H1 (cell line): ENCODE data around the gene COL12A1. TPM values are rescaled to one million over a fixed set of nuclear protein-coding genes. Genes with fewer than 3 reads are reported as not detected.

Source experiments
- CTCF ChIA-PET: fragments of 300-600 bp; sonication (Branson Sonifier 250); formaldehyde crosslinking; loops from one replicate; lab custom pipeline; 2021; ENCODE audit not compliant: partially characterized antibody; lab: Charles Lee
- POLR2A ChIA-PET: fragments of 300-600 bp; sonication (Branson Sonifier 250); formaldehyde crosslinking; loops from one replicate; lab custom pipeline; 2021; ENCODE audit warnings: inconsistent platforms; ENCODE audit not compliant: partially characterized antibody; lab: Charles Lee
- DNase-seq, 2 experiments: peaks; one replicate each; pipeline versions ENCODE4 v3.0.0 to v3.0.0-alpha.2; 2010 to 2022; ENCODE audit warnings: low spot score in 2 of 2, low read depth in 1 of 2, mixed read lengths in 1 of 2
- FAIRE-seq: peaks from 2 replicates; lab custom pipeline; 2011; peaks lifted over from hg19 to GRCh38; lab: Jason Lieb, UNC
- H2AFZ ChIP-seq: 2 replicates; pipeline ENCODE4 v1.8.1; 2012; ENCODE audit warnings: low read length, inconsistent platforms
- H2AK5ac ChIP-seq: 2 replicates; pipeline ENCODE4 v1.6.1; 2013; ENCODE audit warnings: low read depth, low read length
- H2BK120ac ChIP-seq: replicated peaks from 2 replicates; pipeline ENCODE3; 2013; ENCODE audit warnings: low read depth, low read length, inconsistent platforms
- H2BK12ac ChIP-seq: 2 replicates; pipeline ENCODE4 v1.6.1; 2013; ENCODE audit warnings: low read depth, low read length
- H2BK15ac ChIP-seq: 2 replicates; pipeline ENCODE4 v1.6.1; 2013; ENCODE audit warnings: low read length
- H2BK20ac ChIP-seq: 2 replicates; pipeline ENCODE4 v1.6.1; 2013; ENCODE audit warnings: low read length
- H2BK5ac ChIP-seq: 2 replicates; pipeline ENCODE4 v1.6.1; 2013; ENCODE audit warnings: low read depth, low read length
- H3K14ac ChIP-seq: 2 replicates; pipeline ENCODE4 v1.6.1; 2013; ENCODE audit warnings: inconsistent platforms; ENCODE audit not compliant: insufficient read length
- H3K18ac ChIP-seq: 2 replicates; pipeline ENCODE4 v1.6.1; 2013; ENCODE audit warnings: low read length; ENCODE audit errors: extremely low read depth
- H3K23ac ChIP-seq: 2 replicates; pipeline ENCODE4 v1.6.1; 2013; ENCODE audit warnings: inconsistent platforms; ENCODE audit not compliant: insufficient read length
- H3K23me2 ChIP-seq: 2 replicates; pipeline ENCODE4 v1.6.1; 2013; ENCODE audit warnings: low read depth, low read length
- H3K27ac ChIP-seq: 2 replicates; pipeline ENCODE4 v1.6.1; 2011; ENCODE audit warnings: low read depth, low read length, inconsistent platforms
- H3K27me3 ChIP-seq, 4 experiments: replicated peaks in 1 of 4; 1 replicate in 1 of 4; 2 replicates in 3 of 4; pipeline versions ENCODE4 v1.6.1 to v1.8.1; 2011 to 2013; ENCODE audit warnings: low read length in 3 of 4, mild to moderate bottlenecking in 3 of 4, inconsistent platforms in 2 of 4, mixed read lengths in 2 of 4, moderate library complexity in 1 of 4; ENCODE audit not compliant: control insufficient read depth in 3 of 4, insufficient read depth in 3 of 4; ENCODE audit errors: extremely low read depth in 1 of 4
- H3K36me3 ChIP-seq, 4 experiments: 2 replicates each; pipeline versions ENCODE4 v1.6.1 to v1.8.1; 2011 to 2013; ENCODE audit warnings: mild to moderate bottlenecking in 4 of 4, low read length in 3 of 4, moderate library complexity in 2 of 4, control low read depth in 1 of 4, inconsistent platforms in 1 of 4; ENCODE audit not compliant: insufficient read depth in 4 of 4, control insufficient read depth in 2 of 4
- H3K4ac ChIP-seq: replicated peaks from 2 replicates; pipeline ENCODE3; 2013; ENCODE audit warnings: low read length, low read depth, mixed read lengths, inconsistent platforms; ENCODE audit not compliant: insufficient read length
- H3K4me1 ChIP-seq, 4 experiments: replicated peaks in 1 of 4; 1 replicate in 1 of 4; 2 replicates in 3 of 4; pipeline versions ENCODE4 v1.6.1 to v1.8.1; 2011 to 2013; ENCODE audit warnings: low read length in 3 of 4, inconsistent platforms in 2 of 4, mixed read lengths in 1 of 4; ENCODE audit not compliant: insufficient read depth in 4 of 4, control insufficient read depth in 3 of 4
- H3K4me2 ChIP-seq, 2 experiments: 2 replicates each; pipeline versions ENCODE4 v1.6.1 to v1.8.1; 2011 to 2013; ENCODE audit warnings: low read depth in 2 of 2, low read length in 2 of 2, control low read depth in 1 of 2, inconsistent platforms in 1 of 2, mild to moderate bottlenecking in 1 of 2; ENCODE audit not compliant: insufficient read depth in 1 of 2
- H3K4me3 ChIP-seq, 4 experiments: fragments of 200-600, 300-600 bp in 1 of 4; sonication (generic), shearing (Covaris generic), sonication (Bioruptor Twin) in 1 of 4; 2 replicates each; pipeline versions ENCODE4 v1.5.1 to v1.8.1; 2011 to 2016; ENCODE audit warnings: low read length in 4 of 4, low read depth in 3 of 4, control low read depth in 2 of 4, inconsistent platforms in 2 of 4, mild to moderate bottlenecking in 2 of 4, mixed read lengths in 1 of 4, moderate library complexity in 1 of 4; ENCODE audit not compliant: insufficient read depth in 2 of 4; ENCODE audit errors: extremely low read depth in 1 of 4
- H3K56ac ChIP-seq: replicated peaks from 2 replicates; pipeline ENCODE3; 2013; ENCODE audit warnings: low read depth, mild to moderate bottlenecking, mixed read lengths, low read length, inconsistent platforms; ENCODE audit not compliant: insufficient read length
- H3K79me1 ChIP-seq: 2 replicates; pipeline ENCODE4 v1.6.1; 2013; ENCODE audit warnings: low read depth, low read length, control low read depth
- H3K79me2 ChIP-seq, 2 experiments: 2 replicates each; pipeline versions ENCODE4 v1.6.1 to v1.8.1; 2012 to 2013; ENCODE audit warnings: low read length in 2 of 2, mild to moderate bottlenecking in 2 of 2, inconsistent platforms in 1 of 2; ENCODE audit not compliant: insufficient read depth in 2 of 2, control insufficient read depth in 1 of 2
- H3K9ac ChIP-seq, 4 experiments: replicated peaks in 1 of 4; 1 replicate in 1 of 4; 2 replicates in 3 of 4; pipeline versions ENCODE4 v1.6.1 to v1.8.1; 2011 to 2013; ENCODE audit warnings: low read depth in 3 of 4, low read length in 3 of 4, control low read depth in 2 of 4, mild to moderate bottlenecking in 2 of 4, moderate library complexity in 2 of 4, inconsistent platforms in 1 of 4; ENCODE audit errors: extremely low read depth in 1 of 4
- H3K9me3 ChIP-seq, 2 experiments: 2 replicates each; pipeline versions ENCODE4 v1.6.1 to v1.8.1; 2012 to 2013; ENCODE audit warnings: mild to moderate bottlenecking in 2 of 2, moderate library complexity in 2 of 2, control low read depth in 1 of 2, inconsistent platforms in 1 of 2, low read depth in 1 of 2, low read length in 1 of 2, mixed read lengths in 1 of 2; ENCODE audit not compliant: insufficient read depth in 2 of 2
- H4K20me1 ChIP-seq, 2 experiments: replicated peaks in 1 of 2; 2 replicates each; pipeline versions ENCODE3 to v1.8.1; 2011 to 2013; ENCODE audit warnings: inconsistent platforms in 2 of 2, low read length in 2 of 2, mild to moderate bottlenecking in 1 of 2; ENCODE audit not compliant: insufficient read depth in 2 of 2, control insufficient read depth in 1 of 2
- H4K5ac ChIP-seq: 2 replicates; pipeline ENCODE4 v1.6.1; 2013; ENCODE audit warnings: low read length, low read depth, mixed read lengths, inconsistent platforms; ENCODE audit not compliant: insufficient read length
- H4K8ac ChIP-seq: 2 replicates; pipeline ENCODE4 v1.8.0; 2013; ENCODE audit warnings: mild to moderate bottlenecking, moderate library complexity, low read length, inconsistent platforms; ENCODE audit not compliant: insufficient read depth; ENCODE audit errors: extremely low read depth
- H4K91ac ChIP-seq: replicated peaks from 2 replicates; pipeline ENCODE3; 2013; ENCODE audit warnings: low read length, mixed read lengths, inconsistent platforms; ENCODE audit not compliant: insufficient read length
- RAD21 ChIP-seq, 2 experiments: IDR thresholded peaks in 1 of 2; conservative IDR thresholded peaks in 1 of 2; 2 replicates each; pipeline ENCODE4 v1.6.1; 2011; ENCODE audit warnings: low read depth in 2 of 2, low read length in 2 of 2, improper control_type of control experiment in 1 of 2, inconsistent platforms in 1 of 2, mild to moderate bottlenecking in 1 of 2, moderate library complexity in 1 of 2
- RFX5 ChIP-seq: IDR thresholded peaks from 2 replicates; pipeline ENCODE4 v1.6.1; 2011; ENCODE audit warnings: low read depth, low read length, improper control_type of control experiment, borderline replicate concordance
- WGBS, 2 experiments: shearing (Covaris generic) in 1 of 2; methylation state at CpG; one replicate each; pipeline versions ENCODE4 v1.1.6 to v1.1.7; 2013 to 2015; ENCODE audit warnings: low lambda C conversion rate in 2 of 2, mixed read lengths in 2 of 2, inconsistent platforms in 1 of 2, low coverage in 1 of 2, missing lambda C conversion rate in 1 of 2; ENCODE audit not compliant: insufficient replicate concordance in 2 of 2, insufficient coverage in 1 of 2, insufficient read length in 1 of 2; ENCODE audit errors: extremely low coverage in 1 of 2, missing lambda C conversion rate in 1 of 2; 5-methylcytosine and 5-hydroxymethylcytosine counted together
- polyA plus RNA-seq, 7 experiments: library from polyadenylated mRNA; depleted of rRNA in 3 of 7; stranded (reverse) in 5 of 7; unstranded in 2 of 7; fragments of >200 nt in 5 of 7; fragments of 200-250 nt in 2 of 7; gene quantifications; 1 replicate in 5 of 7; 2 replicates in 1 of 7; 4 replicates in 1 of 7; pipeline versions ENCODE4 v1.2.1 to v1.2.3, GENCODE V29; 2011 to 2013; ENCODE audit warnings: missing spikeins in 2 of 7, mixed read lengths in 2 of 7
- total RNA-seq: library from RNA; stranded (reverse); fragmentation: NEBNext Ultra II Directional; extraction: Animal tissue kit (Norgen Biotek cat#: 25700); gene quantifications from 2 replicates; pipeline ENCODE4 v1.2.1, GENCODE V29; 2021

COL12A1 gene
- total and polyA plus RNA-seq, 2 of the 8 experiments (the other 6 are each of a cell fraction or from before 2014, with no cell fraction given) = 1.4 to 4.7 TPM

GRCh38 chr6:75065523-75065922, 140.3 kb downstream of the COL12A1 start:
- Histone ChIP-seq H3K27ac (no peak overlapping the region), H2AK5ac (no peak overlapping the region), H3K79me1 (no peaks in the 10 kb centered on the region), H2AFZ (no peak overlapping the region), H3K18ac (no peak overlapping the region), H4K5ac (no peak overlapping the region), H3K56ac (no peak overlapping the region), H2BK120ac (no peak overlapping the region), H3K9me3 (no peaks in the 10 kb centered on the region), H3K27me3 (no peaks in the 10 kb centered on the region), H2BK12ac (no peak overlapping the region), H3K4me1 (peaks cover 0 to 3% (median 2%) of the 10 kb centered on the region in 4 experiments; a peak in 2 of 7 replicates), H2BK5ac (no peak overlapping the region), H3K4me2 (no peak overlapping the region), H3K4ac (no peak overlapping the region), H4K20me1 (no peaks in the 10 kb centered on the region), H3K79me2 (no peaks in the 10 kb centered on the region), H3K14ac (no peak overlapping the region), H3K9ac (no peak overlapping the region), H2BK20ac (no peak overlapping the region), H2BK15ac (no peak overlapping the region), H4K8ac (no peak overlapping the region), H3K36me3 (no peaks in the 10 kb centered on the region), H3K23ac (no peak overlapping the region)
- POLR2A ChIA-PET = no interaction called here
- no peak for FAIRE-seq
- whole genome bisulfite sequencing, 2 experiments = 48% methylated on average over 5 of the region's 5 CpGs; no CpG with 5 or more reads in 1 of the 2 experiments
- TF ChIP-seq RFX5 (no peak), RAD21 (IDR thresholded peaks at IDR 0.05 in 1 of 2, conservative IDR thresholded peaks at IDR 0.05 in 1 of 2; ENCODE audit: low read depth in 2 of 2, low read length in 2 of 2) (peak in 1 of 2 experiments; percentile 16; a peak in 2 of 4 replicates)
- TF ChIP-seq, all 59 proteins: peak for 1
- DNase-seq = peak in 1 of 2 experiments; percentile 51
- Histone ChIP-seq H3K23me2 (no peaks in the 10 kb centered on the region), H3K4me3 (no peak overlapping the region), H4K91ac (no peak overlapping the region)
- CTCF ChIA-PET = interaction anchor here (0.5 to 1.4 kb wide), 5 partner anchors 11 to 141 kb away, joined by 3 to 7 read pairs (median 3); no protein-coding TSS in a partner anchor
